Astrocyte of the hippocampus (primary cell): ENCODE data around the gene CHRDL1.
A peak's percentile ranks its signal among the peaks of the same experiment; 100 is the strongest.
"Not testable (repeated sequence)": the region's sequence is repeated elsewhere in the genome, so short reads cannot be mapped to it uniquely, and the experiment has no call there.

ENCODE experiments used
- DNase-seq: peaks from one replicate; pipeline ENCODE4 v3.0.0; 2011; ENCODE audit warnings: low read depth, low spot score

Gene CHRDL1

GRCh38 chrX:110665223-110666002 lies 130.2 kb downstream of the CHRDL1 start:
- peak; percentile 43 for DNase-seq

GRCh38 chrX:110657073-110657472 lies 138.5 kb downstream of the CHRDL1 start:
- DNase-seq, result no peak

- not testable (repeated sequence) for DNase-seq
Observed at GRCh38 chrX:110654280-110654679, 141.3 kb downstream of the CHRDL1 start.

- no peak for DNase-seq
Observed at GRCh38 chrX:110646386-110646785, 149.2 kb downstream of the CHRDL1 start.
